Ectodermal cell (in vitro differentiated cells): ENCODE measurements around the gene STEAP2.

Experiments used
- H3K27ac ChIP-seq: 2 replicates; pipeline ENCODE4 v1.7.0; 2013; ENCODE audit warnings: mild to moderate bottlenecking, low read depth, low read length; ENCODE audit not compliant: insufficient read depth, poor library complexity, severe bottlenecking
- H3K27me3 ChIP-seq: 2 replicates; pipeline ENCODE4 v1.7.0; 2013; ENCODE audit warnings: mild to moderate bottlenecking, low read length; ENCODE audit not compliant: insufficient read depth, control insufficient read depth, poor library complexity, severe bottlenecking
- H3K36me3 ChIP-seq: one replicate; pipeline ENCODE4 v1.7.0; 2013; ENCODE audit warnings: low read length; ENCODE audit not compliant: control insufficient read depth, insufficient read depth
- H3K4me1 ChIP-seq: one replicate; pipeline ENCODE4 v1.7.0; 2013; ENCODE audit warnings: low read length; ENCODE audit not compliant: control insufficient read depth, insufficient read depth
- H3K4me3 ChIP-seq: 2 replicates; pipeline ENCODE4 v1.7.0; 2013; ENCODE audit warnings: low read depth, low read length, control low read depth; ENCODE audit not compliant: insufficient read depth
- H3K9me3 ChIP-seq: 2 replicates; pipeline ENCODE4 v1.7.0; 2013; ENCODE audit warnings: mild to moderate bottlenecking, low read length, moderate library complexity; ENCODE audit not compliant: control insufficient read depth
- WGBS, 2 experiments: methylation state at CpG; one replicate each; pipeline ENCODE4 v1.1.7; 2013; ENCODE audit warnings: missing lambda C conversion rate in 2 of 2; 5-methylcytosine and 5-hydroxymethylcytosine counted together

Gene STEAP2

GRCh38 chr7:90231304-90231703, 19.8 kb downstream of the STEAP2 start:
- H3K9me3 ChIP-seq: no peaks in the 10 kb centered on the region
- WGBS, 2 experiments: 93% methylated on average over 3 of the region's 3 CpGs; no CpG with 5 or more reads in 1 of the 2 experiments
- no peaks in the 10 kb centered on the region for H3K4me1 ChIP-seq
- no peaks in the 10 kb centered on the region for H3K27me3 ChIP-seq
- no peak overlapping the region for H3K4me3 ChIP-seq
- H3K27ac ChIP-seq: no peak overlapping the region
- H3K36me3 ChIP-seq: no peaks in the 10 kb centered on the region

- Histone ChIP-seq H3K27ac (no peak overlapping the region), H3K4me3 (no peak overlapping the region), H3K9me3 (no peaks in the 10 kb centered on the region), H3K4me1 (peaks cover 3% of the 10 kb centered on the region), H3K36me3 (no peaks in the 10 kb centered on the region), H3K27me3 (no peaks in the 10 kb centered on the region)
- WGBS, 2 experiments: 95 to 97% methylated on average over 4 to 5 of the region's 5 CpGs
These were observed 20.9 kb downstream of the STEAP2 start for GRCh38 chr7:90232430-90232829.

- 97 to 99% methylated on average over 2 to 6 of the region's 6 CpGs for WGBS, 2 experiments
- H3K27ac ChIP-seq: no peak overlapping the region
- H3K36me3 ChIP-seq: no peaks in the 10 kb centered on the region
- no peaks in the 10 kb centered on the region for H3K9me3 ChIP-seq
- H3K4me3 ChIP-seq: no peak overlapping the region
- no peaks in the 10 kb centered on the region for H3K27me3 ChIP-seq
- H3K4me1 ChIP-seq: peaks cover 3% of the 10 kb centered on the region
These were observed 22.0 kb downstream of the STEAP2 start for GRCh38 chr7:90233569-90233968.

DNA sequence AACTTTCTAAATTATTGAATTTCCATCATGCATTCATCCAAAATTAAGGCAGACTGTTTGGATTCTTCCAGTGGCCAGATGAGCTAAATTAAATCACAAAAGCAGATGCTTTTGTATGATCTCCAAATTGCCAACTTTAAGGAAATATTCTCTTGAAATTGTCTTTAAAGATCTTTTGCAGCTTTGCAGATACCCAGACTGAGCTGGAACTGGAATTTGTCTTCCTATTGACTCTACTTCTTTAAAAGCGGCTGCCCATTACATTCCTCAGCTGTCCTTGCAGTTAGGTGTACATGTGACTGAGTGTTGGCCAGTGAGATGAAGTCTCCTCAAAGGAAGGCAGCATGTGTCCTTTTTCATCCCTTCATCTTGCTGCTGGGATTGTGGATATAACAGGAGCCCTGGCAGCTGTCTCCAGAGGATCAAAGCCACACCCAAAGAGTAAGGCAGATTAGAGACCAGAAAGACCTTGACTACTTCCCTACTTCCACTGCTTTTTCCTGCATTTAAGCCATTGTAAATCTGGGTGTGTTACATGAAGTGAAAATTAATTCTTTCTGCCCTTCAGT, 25.3 kb downstream of the STEAP2 start:
- H3K27me3 ChIP-seq: no peaks in the 10 kb centered on the region
- H3K27ac ChIP-seq: no peak overlapping the region
- H3K4me3 ChIP-seq: no peak overlapping the region
- peaks cover 3% of the 10 kb centered on the region for H3K4me1 ChIP-seq
- no peaks in the 10 kb centered on the region for H3K36me3 ChIP-seq
- H3K9me3 ChIP-seq: no peaks in the 10 kb centered on the region
- 78% methylated on average over 1 of the region's 1 CpG for whole genome bisulfite sequencing, 2 experiments

GRCh38 chr7:90238022-90238421, 26.5 kb downstream of the STEAP2 start:
- Histone ChIP-seq H3K27ac (no peak overlapping the region), H3K4me3 (no peak overlapping the region), H3K27me3 (no peaks in the 10 kb centered on the region), H3K4me1 (peaks cover 3% of the 10 kb centered on the region), H3K9me3 (no peaks in the 10 kb centered on the region), H3K36me3 (no peaks in the 10 kb centered on the region)
- whole genome bisulfite sequencing, 2 experiments: 92 to 93% methylated on average over 2 of the region's 2 CpGs

DNA sequence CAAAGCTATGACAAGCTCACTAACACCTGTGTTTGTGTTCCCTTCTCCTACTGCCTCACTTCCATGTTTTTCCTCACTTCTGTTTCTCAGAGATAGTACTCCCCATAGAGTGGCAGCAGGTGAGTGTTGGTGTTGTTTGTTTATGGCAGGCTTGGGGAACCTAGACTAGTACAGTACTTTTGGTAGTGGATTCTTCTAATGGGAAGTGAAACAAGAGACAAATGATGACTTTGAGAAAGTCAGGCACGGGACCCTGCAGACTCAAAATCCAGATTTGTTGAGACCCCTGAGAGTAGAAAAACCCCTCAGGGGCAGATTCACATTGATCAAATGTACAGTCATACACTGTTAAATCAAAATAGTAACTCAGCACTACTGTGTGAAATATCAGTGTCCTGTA, 27.0 kb downstream of the STEAP2 start:
- no peak overlapping the region for H3K4me3 ChIP-seq
- WGBS, 2 experiments: 75 to 97% methylated on average over 1 of the region's 1 CpG
- no peaks in the 10 kb centered on the region for H3K27me3 ChIP-seq
- H3K36me3 ChIP-seq: no peaks in the 10 kb centered on the region
- H3K4me1 ChIP-seq: peaks cover 3% of the 10 kb centered on the region
- no peaks in the 10 kb centered on the region for H3K9me3 ChIP-seq
- H3K27ac ChIP-seq: no peak overlapping the region

DNA sequence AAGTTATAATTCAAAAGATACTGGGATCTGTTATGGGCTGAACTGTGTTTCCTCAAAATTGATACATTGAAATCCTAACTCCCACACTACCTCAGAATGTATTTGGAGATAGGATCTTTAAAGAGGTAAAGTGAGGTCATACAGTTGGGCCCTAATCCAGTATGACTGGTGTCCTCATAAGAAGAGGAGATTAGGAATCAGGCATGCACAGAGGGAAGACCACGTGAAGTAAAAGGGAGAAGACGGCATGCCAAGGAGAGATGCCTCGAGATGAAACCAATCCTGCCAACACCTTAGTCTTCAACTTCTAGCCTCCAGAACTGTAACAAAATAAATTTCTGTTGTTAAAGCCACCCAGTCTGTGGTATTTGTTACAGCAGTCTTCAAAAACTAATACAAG, 27.5 kb downstream of the STEAP2 start:
- H3K36me3 ChIP-seq: no peaks in the 10 kb centered on the region
- H3K27me3 ChIP-seq: no peaks in the 10 kb centered on the region
- no peak overlapping the region for H3K4me3 ChIP-seq
- no peak overlapping the region for H3K27ac ChIP-seq
- H3K4me1 ChIP-seq: peaks cover 3% of the 10 kb centered on the region
- no peaks in the 10 kb centered on the region for H3K9me3 ChIP-seq
- 80 to 90% methylated on average over 3 of the region's 3 CpGs for WGBS, 2 experiments

DNA sequence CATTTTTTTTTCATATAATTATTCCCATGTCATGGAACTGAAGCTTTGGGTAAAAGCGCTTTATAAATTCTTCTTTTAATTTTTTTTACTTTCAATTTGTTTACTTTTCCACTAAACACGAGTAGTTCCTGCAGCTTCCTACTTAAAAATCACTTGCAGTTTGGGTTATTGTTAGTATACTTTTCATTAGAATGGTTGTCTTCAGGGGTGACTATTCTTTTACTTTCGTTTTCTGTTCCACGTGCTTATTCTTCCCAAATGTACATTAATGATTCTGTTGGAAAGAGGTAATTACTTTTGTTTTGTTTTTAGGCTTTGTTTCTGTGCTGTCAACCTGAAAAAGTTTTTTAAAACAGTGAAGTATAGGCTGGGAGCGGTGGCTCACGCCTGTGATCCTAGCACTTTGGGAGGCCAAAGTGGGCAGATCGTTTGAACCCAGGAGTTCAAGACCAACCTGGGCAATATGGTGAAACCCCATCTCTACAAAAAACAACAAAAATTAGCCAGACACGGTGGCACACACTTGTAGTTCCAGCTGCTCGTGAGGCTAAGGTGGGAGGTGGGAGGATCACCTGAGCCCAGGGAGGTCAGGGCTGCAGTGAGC, 28.2 kb downstream of the STEAP2 start:
- no peaks in the 10 kb centered on the region for H3K27me3 ChIP-seq
- 93 to 94% methylated on average over 9 of the region's 9 CpGs for whole genome bisulfite sequencing, 2 experiments
- H3K36me3 ChIP-seq: no peaks in the 10 kb centered on the region
- peaks cover 3% of the 10 kb centered on the region for H3K4me1 ChIP-seq
- no peak overlapping the region for H3K4me3 ChIP-seq
- H3K27ac ChIP-seq: no peak overlapping the region
- no peaks in the 10 kb centered on the region for H3K9me3 ChIP-seq

- WGBS, 2 experiments: 91 to 94% methylated on average over 2 to 3 of the region's 3 CpGs
- no peak overlapping the region for H3K27ac ChIP-seq
- H3K27me3 ChIP-seq: peaks cover 15% of the 10 kb centered on the region
- no peaks in the 10 kb centered on the region for H3K4me1 ChIP-seq
- no peaks in the 10 kb centered on the region for H3K9me3 ChIP-seq
- no peaks in the 10 kb centered on the region for H3K36me3 ChIP-seq
- H3K4me3 ChIP-seq: no peak overlapping the region
These were observed 31.0 kb downstream of the STEAP2 start for GRCh38 chr7:90242369-90243168.

GRCh38 chr7:90243556-90243955, 32.0 kb downstream of the STEAP2 start:
- Histone ChIP-seq H3K36me3 (no peaks in the 10 kb centered on the region), H3K4me1 (no peaks in the 10 kb centered on the region), H3K9me3 (no peaks in the 10 kb centered on the region), H3K27me3 (peaks cover 15% of the 10 kb centered on the region), H3K4me3 (no peak overlapping the region), H3K27ac (no peak overlapping the region)
- WGBS, 2 experiments: 70 to 81% methylated on average over 1 of the region's 1 CpG
